Measurements from ENCODE around the gene MUC20.
"Not testable (repeated sequence)": the region's sequence is repeated elsewhere in the genome, so short reads cannot be mapped to it uniquely, and the experiment has no call there.

Gene MUC20

DNA sequence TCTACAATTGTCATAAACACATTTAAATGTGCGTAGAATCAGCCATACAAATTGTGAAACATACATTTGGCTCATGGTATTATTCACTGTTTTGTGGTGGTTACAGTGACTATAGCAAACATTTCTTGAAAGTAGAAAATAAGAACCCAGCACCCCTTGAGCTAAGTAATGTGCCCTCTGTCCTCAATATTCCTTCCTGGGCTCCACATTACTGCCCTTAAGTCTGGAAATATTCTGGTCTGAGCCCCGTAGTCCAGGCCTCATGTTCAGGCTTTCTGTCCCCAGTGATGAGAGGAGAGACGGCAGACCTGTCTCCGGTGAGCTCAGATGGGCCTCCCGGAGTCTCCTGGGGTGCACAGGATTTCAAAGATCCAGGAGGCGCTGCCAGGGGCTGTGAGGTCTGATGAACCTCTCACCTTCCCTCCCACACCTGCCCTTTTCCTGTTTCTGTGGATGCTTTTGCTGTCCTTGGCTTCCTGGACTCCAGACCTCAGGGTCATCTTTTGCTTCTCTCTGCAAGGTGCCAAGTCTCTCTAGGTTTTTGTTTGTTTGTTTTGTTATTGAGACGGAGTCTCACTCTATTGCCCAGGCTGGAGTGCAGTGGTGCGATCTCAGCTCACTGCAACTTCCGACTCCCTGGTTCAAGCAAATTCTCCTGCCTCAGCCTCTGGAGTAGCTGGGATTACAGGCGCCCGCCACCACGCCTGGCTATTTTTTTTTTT lies 8.8 kb upstream of the MUC20 start:
- H3K4me3 ChIP-seq (ENCODE audit: insufficient read length, low read depth): no peak overlapping the region
- no peak for TF ChIP-seq YY1 (IDR thresholded peaks at IDR 0.05; ENCODE audit: insufficient read depth, insufficient read length)
- no peak for TF ChIP-seq SUZ12 (IDR thresholded peaks at IDR 0.05; ENCODE audit: extremely low read depth, insufficient read depth, insufficient read length)
- no peak for TF ChIP-seq ZNF274 (IDR thresholded peaks at IDR 0.05; ENCODE audit: low read depth, low read length)
- H3K27me3 ChIP-seq (ENCODE audit: insufficient read depth, insufficient read length): peaks cover 39% of the 10 kb centered on the region
- no peak overlapping the region for H3K9ac ChIP-seq (ENCODE audit: insufficient read length, low read depth)
- H3K9me3 ChIP-seq (ENCODE audit: insufficient read depth, low read length): no peaks in the 10 kb centered on the region
- peaks cover 2% of the 10 kb centered on the region for H3K4me1 ChIP-seq (ENCODE audit: insufficient read depth, insufficient read length)
- DNase-seq (ENCODE audit: low read depth, low spot score): no peak
- H3K36me3 ChIP-seq (ENCODE audit: insufficient read depth, insufficient read length, low read length): peaks cover 3% of the 10 kb centered on the region

DNA sequence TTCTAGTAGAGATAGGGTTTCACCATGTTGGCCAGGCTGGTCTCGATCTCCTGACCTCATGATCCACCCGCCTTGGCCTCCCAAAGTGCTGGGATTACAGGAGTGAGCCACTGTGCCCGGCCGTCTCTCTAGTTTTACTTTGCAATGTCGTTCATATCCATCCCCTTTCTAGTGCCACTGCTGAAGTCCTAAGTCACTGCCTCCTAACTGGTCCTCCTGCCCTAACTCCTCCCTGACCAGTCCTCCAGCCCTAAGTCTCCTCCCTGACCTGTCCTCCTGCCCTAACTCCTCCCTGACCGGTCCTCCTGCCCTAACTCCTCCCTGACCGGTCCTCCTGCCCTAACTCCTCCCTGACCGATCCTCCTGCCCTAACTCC lies 8.3 kb upstream of the MUC20 start:
- DNase-seq (ENCODE audit: low read depth, low spot score); H3K9ac ChIP-seq (ENCODE audit: insufficient read length, low read depth): not testable (repeated sequence)

DNA sequence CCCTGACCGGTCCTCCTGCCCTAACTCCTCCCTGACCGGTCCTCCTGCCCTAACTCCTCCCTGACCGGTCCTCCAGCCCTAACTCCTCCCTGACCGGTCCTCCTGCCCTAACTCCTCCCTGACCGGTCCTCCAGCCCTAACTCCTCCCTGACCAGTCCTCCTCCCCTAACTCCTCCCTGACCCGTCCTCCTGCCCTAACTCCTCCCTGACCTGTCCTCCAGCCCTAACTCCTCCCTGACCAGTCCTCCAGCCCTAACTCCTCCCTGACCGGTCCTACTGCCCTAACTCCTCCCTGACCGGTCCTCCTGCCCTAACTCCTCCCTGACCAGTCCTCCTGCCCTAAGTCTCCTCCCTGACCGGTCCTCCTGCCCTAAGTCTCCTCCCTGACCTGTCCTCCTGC lies 7.6 kb upstream of the MUC20 start:
- H3K4me1 ChIP-seq (ENCODE audit: insufficient read depth, insufficient read length); H3K9ac ChIP-seq (ENCODE audit: insufficient read length, low read depth); DNase-seq (ENCODE audit: low read depth, low spot score); H3K9me3 ChIP-seq (ENCODE audit: insufficient read depth, low read length); H3K4me3 ChIP-seq (ENCODE audit: insufficient read length, low read depth); H3K36me3 ChIP-seq (ENCODE audit: insufficient read depth, insufficient read length, low read length): not testable (repeated sequence)
- peaks cover 30% of the 10 kb centered on the region for H3K27me3 ChIP-seq (ENCODE audit: insufficient read depth, insufficient read length)

More for the DNA sequence above, 8.3 kb upstream of the MUC20 start:
- not testable (repeated sequence) for H3K4me1 ChIP-seq (ENCODE audit: insufficient read depth, insufficient read length); H3K4me3 ChIP-seq (ENCODE audit: insufficient read length, low read depth); H3K36me3 ChIP-seq (ENCODE audit: insufficient read depth, insufficient read length, low read length); H3K9me3 ChIP-seq (ENCODE audit: insufficient read depth, low read length)
- H3K27me3 ChIP-seq (ENCODE audit: insufficient read depth, insufficient read length): peaks cover 36% of the 10 kb centered on the region

DNA sequence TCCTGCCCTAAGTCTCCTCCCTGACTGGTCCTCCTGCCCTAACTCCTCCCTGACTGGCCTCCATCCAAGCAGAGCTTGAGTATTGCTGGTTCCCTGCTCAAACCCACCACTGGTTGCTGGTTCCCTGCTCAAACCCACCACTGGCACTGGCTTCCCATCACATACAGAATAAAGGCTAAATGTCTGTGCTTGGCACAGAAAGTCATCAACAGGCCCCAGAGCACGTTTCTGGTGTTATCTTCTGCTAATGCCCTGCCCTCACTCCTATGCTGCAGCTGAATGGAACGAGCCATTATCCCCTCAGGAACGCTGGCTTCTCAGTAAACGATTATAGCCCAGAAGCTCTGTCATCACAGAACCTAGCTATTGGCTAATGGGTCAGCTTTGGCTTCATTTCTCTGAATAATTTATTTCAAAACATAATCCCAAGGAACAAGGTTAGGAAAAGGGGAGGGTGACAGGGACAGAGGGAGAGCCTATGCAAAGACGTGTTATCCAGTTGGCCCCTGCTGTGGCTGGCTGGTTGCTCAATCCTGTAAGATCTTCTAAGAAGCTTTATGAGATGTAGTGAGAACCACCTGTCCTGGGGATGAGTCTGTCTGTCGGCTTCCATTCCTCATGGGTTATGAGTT lies 6.3 kb upstream of the MUC20 start:
- no peaks in the 10 kb centered on the region for H3K9me3 ChIP-seq (ENCODE audit: insufficient read depth, low read length)
- H3K27me3 ChIP-seq (ENCODE audit: insufficient read depth, insufficient read length): peaks cover 17% of the 10 kb centered on the region
- H3K4me3 ChIP-seq (ENCODE audit: insufficient read length, low read depth): no peak overlapping the region
- H3K36me3 ChIP-seq (ENCODE audit: insufficient read depth, insufficient read length, low read length): peaks cover 3% of the 10 kb centered on the region
- H3K4me1 ChIP-seq (ENCODE audit: insufficient read depth, insufficient read length): peaks cover 11% of the 10 kb centered on the region
- H3K9ac ChIP-seq (ENCODE audit: insufficient read length, low read depth): no peak overlapping the region
- TF ChIP-seq SUZ12 (IDR thresholded peaks at IDR 0.05; ENCODE audit: extremely low read depth, insufficient read depth, insufficient read length): no peak
- TF ChIP-seq YY1 (IDR thresholded peaks at IDR 0.05; ENCODE audit: insufficient read depth, insufficient read length): no peak
- TF ChIP-seq ZNF274 (IDR thresholded peaks at IDR 0.05; ENCODE audit: low read depth, low read length): no peak
- DNase-seq (ENCODE audit: low read depth, low spot score): no peak

DNA sequence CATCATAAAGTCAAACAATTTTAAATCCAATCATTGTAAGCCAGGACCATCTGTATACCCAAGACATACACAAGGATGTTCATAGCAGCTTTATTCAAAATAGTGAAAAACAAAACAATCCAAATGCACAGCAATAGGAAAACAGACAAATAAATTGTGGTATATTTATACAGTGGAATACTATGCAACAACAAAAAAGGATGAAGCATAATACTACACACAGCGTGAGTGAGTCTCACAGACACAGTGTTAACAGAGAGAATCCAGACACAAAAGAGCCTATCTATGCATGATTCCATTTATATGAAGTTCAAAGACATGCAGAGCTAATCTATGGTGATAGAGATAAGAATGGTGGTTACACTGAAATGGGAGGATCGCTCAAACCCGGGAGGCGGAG lies 5.6 kb upstream of the MUC20 start:
- no peak for TF ChIP-seq YY1 (IDR thresholded peaks at IDR 0.05; ENCODE audit: insufficient read depth, insufficient read length)
- no peak for TF ChIP-seq SUZ12 (IDR thresholded peaks at IDR 0.05; ENCODE audit: extremely low read depth, insufficient read depth, insufficient read length)
- TF ChIP-seq ZNF274 (IDR thresholded peaks at IDR 0.05; ENCODE audit: low read depth, low read length): no peak
- Histone ChIP-seq H3K36me3 (ENCODE audit: insufficient read depth, insufficient read length, low read length) (peaks cover 3% of the 10 kb centered on the region), H3K9ac (ENCODE audit: insufficient read length, low read depth) (no peak overlapping the region), H3K4me1 (ENCODE audit: insufficient read depth, insufficient read length) (peaks cover 11% of the 10 kb centered on the region), H3K4me3 (ENCODE audit: insufficient read length, low read depth) (no peak overlapping the region), H3K9me3 (ENCODE audit: insufficient read depth, low read length) (no peaks in the 10 kb centered on the region), H3K27me3 (ENCODE audit: insufficient read depth, insufficient read length) (peaks cover 12% of the 10 kb centered on the region)
- no peak for DNase-seq (ENCODE audit: low read depth, low spot score)

DNA sequence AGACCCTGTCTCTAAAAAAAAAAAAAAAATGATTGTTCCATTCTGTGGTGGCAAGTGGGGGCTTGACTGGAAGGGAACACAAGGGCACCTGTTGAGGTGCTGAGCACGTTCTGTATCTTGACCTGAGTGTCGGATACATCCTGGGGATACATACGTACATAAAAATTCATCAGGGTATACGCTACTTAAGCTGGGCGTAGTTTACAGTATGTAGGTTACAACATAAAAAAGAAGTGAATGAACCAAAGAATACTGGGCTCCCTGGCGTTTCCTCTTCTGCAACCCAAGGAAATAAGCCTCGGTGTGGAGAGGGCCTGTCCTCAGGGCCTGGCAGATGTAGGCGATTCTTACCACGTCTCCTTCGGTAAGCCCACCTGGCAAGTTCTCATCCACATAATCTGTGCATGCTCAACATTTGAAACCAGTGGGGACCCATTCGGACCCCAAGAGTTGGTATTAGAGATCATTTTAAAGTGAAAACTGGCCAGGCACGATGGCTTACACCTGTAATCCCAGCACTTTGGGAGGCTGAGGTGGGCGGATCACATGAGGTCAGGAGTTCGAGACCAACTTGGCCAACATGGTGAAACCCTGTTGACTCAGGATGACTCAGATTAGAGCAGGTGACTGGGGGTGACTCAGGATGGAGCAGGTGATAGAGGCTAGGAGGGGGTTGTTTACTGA lies 5.1 kb upstream of the MUC20 start:
- no peak for TF ChIP-seq SUZ12 (IDR thresholded peaks at IDR 0.05; ENCODE audit: extremely low read depth, insufficient read depth, insufficient read length)
- TF ChIP-seq YY1 (IDR thresholded peaks at IDR 0.05; ENCODE audit: insufficient read depth, insufficient read length): no peak
- no peak for TF ChIP-seq ZNF274 (IDR thresholded peaks at IDR 0.05; ENCODE audit: low read depth, low read length)
- Histone ChIP-seq H3K36me3 (ENCODE audit: insufficient read depth, insufficient read length, low read length) (peaks cover 3% of the 10 kb centered on the region), H3K9me3 (ENCODE audit: insufficient read depth, low read length) (no peaks in the 10 kb centered on the region), H3K4me1 (ENCODE audit: insufficient read depth, insufficient read length) (peaks cover 12% of the 10 kb centered on the region), H3K27me3 (ENCODE audit: insufficient read depth, insufficient read length) (peaks cover 12% of the 10 kb centered on the region), H3K4me3 (ENCODE audit: insufficient read length, low read depth) (no peak overlapping the region), H3K9ac (ENCODE audit: insufficient read length, low read depth) (no peak overlapping the region)
- DNase-seq (ENCODE audit: low read depth, low spot score): no peak

DNA sequence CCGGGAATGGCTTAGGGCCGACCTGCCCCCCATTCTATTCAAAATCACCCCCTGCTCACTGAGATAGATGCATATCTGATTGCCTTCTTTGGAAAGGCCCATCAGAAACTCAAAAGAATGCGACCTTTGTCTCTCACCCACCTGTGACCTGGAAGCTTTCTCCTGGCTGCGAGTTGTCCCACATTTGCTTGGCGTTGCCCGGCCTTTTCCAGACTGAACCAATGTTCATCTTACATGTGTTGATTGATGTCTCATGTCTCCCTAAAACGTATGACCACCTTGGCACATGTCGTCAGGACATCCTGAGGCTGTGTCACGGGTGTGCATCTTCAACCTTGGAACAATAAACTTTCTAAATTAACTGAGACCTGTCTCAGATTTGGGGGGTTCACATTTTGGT lies 3.4 kb upstream of the MUC20 start:
- peaks cover 6% of the 10 kb centered on the region for H3K27me3 ChIP-seq (ENCODE audit: insufficient read depth, insufficient read length)

More for the DNA sequence above, 3.4 kb upstream of the MUC20 start:
- no peak for DNase-seq (ENCODE audit: low read depth, low spot score)
- no peak overlapping the region for H3K9ac ChIP-seq (ENCODE audit: insufficient read length, low read depth)
- H3K4me3 ChIP-seq (ENCODE audit: insufficient read length, low read depth): no peak overlapping the region
- H3K9me3 ChIP-seq (ENCODE audit: insufficient read depth, low read length): no peaks in the 10 kb centered on the region
- peaks cover 13% of the 10 kb centered on the region for H3K4me1 ChIP-seq (ENCODE audit: insufficient read depth, insufficient read length)
- TF ChIP-seq ZNF274 (IDR thresholded peaks at IDR 0.05; ENCODE audit: low read depth, low read length) (no peak), SUZ12 (IDR thresholded peaks at IDR 0.05; ENCODE audit: extremely low read depth, insufficient read depth, insufficient read length) (no peak), YY1 (IDR thresholded peaks at IDR 0.05; ENCODE audit: insufficient read depth, insufficient read length) (no peak)
- no peaks in the 10 kb centered on the region for H3K36me3 ChIP-seq (ENCODE audit: insufficient read depth, insufficient read length, low read length)

All from NT2/D1 (cell line).